GM12891 (cell line): ENCODE measurements around the gene CRAT.

Experiments
- POLR2A ChIP-seq: IDR thresholded peaks from 2 replicates; pipeline ENCODE4 v1.6.1; 2011; ENCODE audit warnings: low read depth, low read length, control low read depth
- TAF1 ChIP-seq: IDR thresholded peaks from 2 replicates; pipeline ENCODE4 v1.6.1; 2011; ENCODE audit warnings: low read depth, low read length, control low read depth

- no peak for TF ChIP-seq POLR2A
- TF ChIP-seq TAF1 = no peak
These were observed 37.2 kb downstream of the CRAT start for GRCh38 chr9:129073404-129073803.
